Stomach smooth muscle (tissue), 2 donors: ENCODE measurements around the gene WFS1.

Experiments used
- H3K27ac ChIP-seq: one replicate; pipeline ENCODE4 v1.7.0; 2013; ENCODE audit warnings: mild to moderate bottlenecking, low read length, inconsistent platforms
- H3K27me3 ChIP-seq, 2 donors: one replicate each; pipeline ENCODE4 v1.7.0; 2013; ENCODE audit warnings: low read length in 2 of 2; ENCODE audit not compliant: insufficient read depth in 2 of 2, control insufficient read depth in 1 of 2
- H3K36me3 ChIP-seq, 2 donors: one replicate each; pipeline ENCODE4 v1.7.0; 2013; ENCODE audit warnings: low read length in 2 of 2; ENCODE audit not compliant: control insufficient read depth in 2 of 2, insufficient read depth in 2 of 2
- H3K4me1 ChIP-seq: one replicate; pipeline ENCODE4 v1.7.0; 2013; ENCODE audit warnings: low read length; ENCODE audit not compliant: control insufficient read depth, insufficient read depth
- H3K4me3 ChIP-seq, 2 donors: one replicate each; pipeline ENCODE4 v1.7.0; 2013; ENCODE audit warnings: low read length in 2 of 2
- H3K9ac ChIP-seq, 2 donors: one replicate each; pipeline ENCODE4 v1.7.0; 2013; ENCODE audit warnings: low read length in 2 of 2, mild to moderate bottlenecking in 1 of 2
- H3K9me3 ChIP-seq, 2 donors: one replicate each; pipeline ENCODE4 v1.7.0; 2013; ENCODE audit warnings: low read length in 2 of 2; ENCODE audit not compliant: control insufficient read depth in 2 of 2
- donor health status: healthy.
- donor health status: Pancreatic carcinoma.

WFS1 gene

DNA sequence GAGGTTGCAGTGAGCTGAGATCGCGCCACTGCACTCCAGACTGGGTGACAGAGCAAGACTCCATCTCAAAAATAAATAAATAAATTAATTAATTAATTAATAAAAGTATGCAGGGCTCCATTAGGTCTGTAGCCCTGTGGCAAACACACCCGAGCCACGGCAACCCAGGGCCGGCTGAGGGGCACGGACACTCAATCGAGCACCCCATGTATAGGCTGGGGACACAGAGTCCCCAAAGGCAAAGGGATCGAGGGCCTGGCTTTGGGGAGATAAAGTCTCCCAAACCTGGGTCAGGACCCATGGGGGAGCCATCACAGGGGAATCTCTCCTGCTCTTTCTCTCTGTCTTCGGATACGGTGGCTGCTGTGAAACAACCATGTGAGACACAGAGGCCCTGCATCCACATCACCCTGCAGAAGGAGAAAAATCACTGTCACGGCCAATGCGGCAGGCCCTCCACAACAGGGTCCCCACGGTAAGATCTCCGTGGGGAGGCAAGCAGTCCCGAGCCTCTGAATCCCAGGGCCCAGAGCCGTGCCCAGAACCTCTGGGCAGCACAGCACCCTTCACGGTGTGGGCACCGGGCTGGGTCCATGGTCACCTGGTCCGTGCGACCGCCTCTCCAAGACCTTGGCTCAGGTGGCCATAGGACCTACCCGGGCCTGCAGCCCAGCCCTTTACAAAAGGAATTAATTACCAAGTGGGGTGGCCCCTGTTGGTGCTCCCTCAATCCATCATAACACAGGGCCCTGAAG lies 81.8 kb downstream of the WFS1 start:
- Histone ChIP-seq H3K27me3 (peaks cover 3 to 8% of the 10 kb centered on the region in 2 donors), H3K4me1 (no peaks in the 10 kb centered on the region), H3K4me3 (no peak overlapping the region), H3K9ac (no peak overlapping the region), H3K36me3 (no peaks in the 10 kb centered on the region), H3K27ac (no peak overlapping the region), H3K9me3 (no peaks in the 10 kb centered on the region)

DNA sequence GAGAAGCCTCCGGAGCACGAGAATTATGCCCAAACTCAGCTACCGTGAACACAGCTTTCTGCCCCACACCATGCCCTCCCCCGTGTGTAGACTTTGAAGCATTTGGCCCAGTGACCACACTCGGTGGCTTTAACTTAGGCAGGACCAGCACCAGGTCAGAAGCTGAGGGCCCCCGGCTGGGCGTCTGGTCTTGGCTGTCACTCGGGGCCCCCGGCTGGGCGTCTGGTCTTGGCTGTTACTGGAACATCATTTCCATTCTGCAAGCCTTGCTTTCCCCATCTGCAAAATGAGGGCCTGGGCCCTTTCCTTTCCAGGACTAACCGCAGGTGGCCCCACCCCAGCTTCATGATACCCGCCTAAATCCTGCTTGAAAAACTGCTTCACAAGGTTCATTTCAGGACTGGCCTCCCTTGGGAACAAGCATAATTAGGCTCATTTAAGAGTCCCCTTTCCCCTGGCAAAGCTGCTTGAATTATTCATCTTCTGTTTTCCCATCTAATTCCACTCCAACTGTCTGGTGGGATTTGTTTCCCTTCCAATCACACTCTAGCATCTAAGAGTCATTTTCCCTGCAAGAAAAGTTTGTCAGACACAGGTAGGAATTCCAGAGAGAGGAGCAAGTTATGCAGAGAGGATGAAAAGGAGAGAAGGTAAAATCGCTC lies 82.5 kb downstream of the WFS1 start:
- Histone ChIP-seq H3K27me3 (peaks cover 3 to 11% of the 10 kb centered on the region in 2 donors), H3K4me1 (no peaks in the 10 kb centered on the region), H3K9me3 (no peaks in the 10 kb centered on the region), H3K4me3 (no peak overlapping the region), H3K27ac (no peak overlapping the region), H3K9ac (no peak overlapping the region), H3K36me3 (no peaks in the 10 kb centered on the region)
